ENCODE results near the gene SLC7A9. TPM values are rescaled to one million over a fixed set of nuclear protein-coding genes. Genes with fewer than 3 reads are reported as not detected.
"Not testable (repeated sequence)": the region's sequence is repeated elsewhere in the genome, so short reads cannot be mapped to it uniquely, and the experiment has no call there.

The SLC7A9 gene
- total RNA-seq, 1 donor from 2014 or later = 0.18 TPM

DNA sequence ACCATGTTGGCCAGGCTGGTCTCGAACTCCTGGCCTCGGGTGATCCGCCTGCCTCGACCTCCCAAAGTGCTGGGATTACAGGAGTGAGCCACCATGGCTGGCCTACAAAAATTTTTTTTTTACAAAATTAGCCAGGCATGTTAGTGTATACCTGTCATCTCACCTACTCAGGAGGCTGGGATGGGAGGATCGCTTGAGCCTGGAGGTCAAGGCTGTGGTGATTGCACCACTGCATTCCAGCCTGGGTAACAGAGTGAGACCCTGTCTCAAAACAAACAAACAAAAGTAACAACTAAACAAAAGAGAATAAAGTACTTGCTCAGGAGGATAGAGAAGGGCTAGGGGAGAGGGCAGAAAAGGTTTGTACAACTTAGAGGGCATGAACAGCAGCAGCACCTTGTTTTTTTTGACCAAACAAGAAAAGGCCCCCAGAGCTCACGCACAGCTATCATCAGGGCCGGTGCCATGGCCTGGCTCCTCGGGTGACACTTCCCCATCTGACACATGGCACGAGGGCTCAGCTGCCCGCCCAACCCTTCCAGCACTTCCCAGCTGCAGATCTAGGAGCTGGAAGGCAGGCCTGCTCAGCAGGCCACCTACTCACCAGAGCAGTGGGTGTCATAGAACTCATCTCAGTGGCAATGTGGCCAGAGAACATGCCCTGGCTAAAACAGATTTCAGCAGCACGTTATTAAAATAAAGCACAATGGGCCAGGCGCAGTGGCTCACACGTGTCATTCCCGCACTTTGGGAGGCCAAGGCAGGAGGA lies 8.6 kb upstream of the SLC7A9 start:
- no peaks in the 10 kb centered on the region for H3K9me3 Mint-ChIP-seq
- H3K36me3 Mint-ChIP-seq (ENCODE audit: low read depth) = no peaks in the 10 kb centered on the region
- intact Hi-C loops (cut with micrococcal nuclease) = no loop called here
- peaks cover 2% of the 10 kb centered on the region for H3K27me3 Mint-ChIP-seq (ENCODE audit: insufficient read depth)
- H3K4me3 Mint-ChIP-seq = no peak overlapping the region
- DNase-seq (ENCODE audit: low spot score) = no peak
- H3K4me1 Mint-ChIP-seq (ENCODE audit: low read depth) = no peaks in the 10 kb centered on the region
- H3K27ac Mint-ChIP-seq = no peak overlapping the region

DNA sequence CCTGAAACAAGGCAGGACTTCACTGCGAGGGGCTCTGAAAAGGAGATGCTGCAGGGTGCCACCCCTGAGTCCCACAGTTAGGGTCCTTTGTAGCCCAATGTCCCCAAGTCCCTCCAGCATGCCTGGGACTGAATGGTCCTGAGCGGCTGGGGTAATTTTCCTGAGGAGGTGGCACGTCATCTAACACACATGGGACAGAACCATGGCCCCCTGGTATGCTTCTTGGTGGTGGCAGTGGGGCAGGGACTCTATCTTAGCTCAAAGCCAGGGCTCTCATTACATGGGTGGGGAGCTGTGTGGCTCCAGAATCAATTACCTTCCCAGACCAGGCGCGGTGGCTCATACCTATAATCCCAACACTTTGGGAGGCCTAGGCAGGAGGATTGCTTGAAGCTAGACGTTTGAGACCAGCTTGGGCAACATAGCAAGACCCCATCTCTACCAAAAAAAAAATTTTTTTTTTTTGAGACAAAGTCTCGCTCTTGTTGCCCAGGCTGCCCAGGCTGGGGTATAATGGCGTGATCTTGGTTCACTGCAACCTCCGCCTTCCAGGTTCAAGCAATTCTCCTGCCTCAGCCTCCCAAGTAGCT lies 7.9 kb upstream of the SLC7A9 start:
- intact Hi-C loops (cut with micrococcal nuclease) = no loop called here
- H3K27me3 Mint-ChIP-seq (ENCODE audit: insufficient read depth) = peaks cover 2% of the 10 kb centered on the region
- no peak overlapping the region for H3K27ac Mint-ChIP-seq
- no peaks in the 10 kb centered on the region for H3K4me1 Mint-ChIP-seq (ENCODE audit: low read depth)
- H3K4me3 Mint-ChIP-seq = no peak overlapping the region
- no peaks in the 10 kb centered on the region for H3K36me3 Mint-ChIP-seq (ENCODE audit: low read depth)
- no peaks in the 10 kb centered on the region for H3K9me3 Mint-ChIP-seq
- DNase-seq (ENCODE audit: low spot score) = no peak

DNA sequence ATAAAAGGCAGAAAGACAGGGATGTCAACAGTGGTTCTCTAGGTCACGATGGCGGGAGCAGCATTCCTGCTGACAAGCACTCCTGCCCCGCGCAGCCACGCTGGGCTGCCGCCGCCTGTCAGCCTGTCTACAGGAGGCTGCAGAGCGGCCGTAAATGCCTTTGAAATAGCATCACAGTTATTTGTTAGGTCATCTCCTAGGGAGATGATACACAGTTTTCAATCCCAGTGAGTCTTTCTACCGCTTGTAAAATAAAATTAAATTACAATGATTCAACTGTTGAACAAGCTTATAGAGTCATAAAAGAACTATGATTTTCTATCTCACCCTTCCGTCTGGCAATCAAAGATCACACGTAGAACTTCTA lies 7.3 kb upstream of the SLC7A9 start:
- no peaks in the 10 kb centered on the region for H3K4me1 Mint-ChIP-seq (ENCODE audit: low read depth)
- no peak for DNase-seq (ENCODE audit: low spot score)
- H3K27me3 Mint-ChIP-seq (ENCODE audit: insufficient read depth) = peaks cover 2% of the 10 kb centered on the region
- H3K36me3 Mint-ChIP-seq (ENCODE audit: low read depth) = no peaks in the 10 kb centered on the region
- H3K27ac Mint-ChIP-seq = no peak overlapping the region
- H3K4me3 Mint-ChIP-seq = no peak overlapping the region
- H3K9me3 Mint-ChIP-seq = no peaks in the 10 kb centered on the region
- intact Hi-C loops (cut with micrococcal nuclease) = no loop called here

DNA sequence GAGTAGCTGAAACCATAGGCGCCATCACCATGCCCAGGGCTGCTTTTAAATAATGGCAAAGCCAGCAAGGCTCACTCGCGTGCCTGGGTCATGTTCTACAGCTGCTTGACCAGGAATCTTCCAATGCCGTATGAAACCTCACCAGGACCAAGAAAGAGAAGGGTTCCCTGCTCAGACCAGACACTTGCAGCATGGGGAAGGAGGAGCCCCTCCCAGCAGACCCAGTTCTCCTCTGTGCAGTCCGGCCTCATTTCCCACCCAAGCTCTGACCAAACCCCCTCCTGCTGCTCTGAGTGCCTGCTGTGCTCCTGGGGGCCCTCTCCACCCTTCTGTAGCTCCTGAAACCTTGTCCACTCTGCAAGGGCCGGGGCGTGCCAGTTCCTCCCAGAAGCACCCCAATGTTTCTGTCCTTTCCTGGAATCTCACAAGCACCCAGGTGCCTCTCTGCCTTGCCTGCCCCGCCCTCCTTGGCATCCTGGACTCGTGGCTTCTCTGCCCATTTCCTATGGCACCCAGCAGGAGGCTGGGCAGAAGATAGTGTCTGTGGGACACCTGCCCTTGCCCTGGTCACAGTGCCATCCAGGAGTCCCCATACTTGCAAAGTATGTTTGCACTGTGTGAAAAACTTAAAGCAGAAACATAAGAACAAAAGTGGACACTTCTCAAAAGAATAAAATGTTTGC lies 6.8 kb upstream of the SLC7A9 start:
- Mint-ChIP-seq H3K9me3 (no peaks in the 10 kb centered on the region), H3K27me3 (ENCODE audit: insufficient read depth) (peaks cover 1% of the 10 kb centered on the region), H3K36me3 (ENCODE audit: low read depth) (no peaks in the 10 kb centered on the region), H3K27ac (no peak overlapping the region), H3K4me3 (no peak overlapping the region), H3K4me1 (ENCODE audit: low read depth) (no peaks in the 10 kb centered on the region)
- intact Hi-C loops (cut with micrococcal nuclease) = no loop called here
- DNase-seq (ENCODE audit: low spot score) = no peak

DNA sequence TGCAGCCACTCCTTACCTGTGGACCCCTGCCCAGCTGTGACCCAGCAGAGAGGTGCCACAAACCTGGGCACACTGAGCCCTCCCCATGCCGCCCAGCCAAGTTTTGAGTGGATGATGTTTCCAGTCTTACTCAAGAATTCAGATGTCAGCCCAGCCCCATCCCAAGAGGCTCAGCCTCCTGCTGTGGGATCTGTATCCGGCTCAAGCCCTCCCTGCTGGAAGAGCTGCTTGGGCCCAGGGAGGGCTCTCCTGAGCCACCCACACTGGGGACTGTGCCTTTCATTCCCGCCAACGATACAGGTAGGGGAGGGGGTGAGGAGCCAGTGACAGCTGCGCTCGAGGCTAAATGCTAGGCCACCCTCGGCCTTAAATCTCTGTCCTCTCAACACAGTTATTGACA lies 5.9 kb upstream of the SLC7A9 start:
- intact Hi-C loops (cut with micrococcal nuclease) = no loop called here
- Mint-ChIP-seq H3K36me3 (ENCODE audit: low read depth) (no peaks in the 10 kb centered on the region), H3K4me3 (no peak overlapping the region), H3K4me1 (ENCODE audit: low read depth) (no peaks in the 10 kb centered on the region), H3K27ac (no peak overlapping the region), H3K27me3 (ENCODE audit: insufficient read depth) (no peaks in the 10 kb centered on the region), H3K9me3 (no peaks in the 10 kb centered on the region)
- DNase-seq (ENCODE audit: low spot score) = no peak

DNA sequence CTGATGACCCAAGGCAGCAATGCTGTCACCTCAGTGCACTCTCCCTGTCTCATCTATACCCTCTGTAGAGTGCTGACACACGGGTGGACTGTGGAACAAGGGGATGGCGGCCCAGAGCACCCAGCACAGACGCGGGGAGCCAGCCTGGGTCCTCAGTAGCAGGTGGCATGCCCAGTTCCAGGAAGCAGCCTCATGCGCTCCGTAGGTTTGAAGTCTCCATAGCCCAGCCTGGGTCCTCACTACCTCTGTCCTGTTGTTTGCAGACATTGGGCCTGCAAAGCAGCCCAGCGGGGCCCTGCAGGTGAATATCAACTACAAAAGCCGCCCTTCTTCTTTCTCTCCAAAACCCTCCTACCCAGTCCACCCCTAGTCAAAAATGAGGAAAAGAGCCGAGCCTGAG lies 5.0 kb upstream of the SLC7A9 start:
- no peaks in the 10 kb centered on the region for H3K36me3 Mint-ChIP-seq (ENCODE audit: low read depth)
- no peak for DNase-seq (ENCODE audit: low spot score)
- H3K27ac Mint-ChIP-seq = no peak overlapping the region
- H3K4me3 Mint-ChIP-seq = no peak overlapping the region
- H3K9me3 Mint-ChIP-seq = no peaks in the 10 kb centered on the region
- intact Hi-C loops (cut with micrococcal nuclease) = no loop called here
- H3K4me1 Mint-ChIP-seq (ENCODE audit: low read depth) = no peaks in the 10 kb centered on the region
- H3K27me3 Mint-ChIP-seq (ENCODE audit: insufficient read depth) = no peaks in the 10 kb centered on the region

DNA sequence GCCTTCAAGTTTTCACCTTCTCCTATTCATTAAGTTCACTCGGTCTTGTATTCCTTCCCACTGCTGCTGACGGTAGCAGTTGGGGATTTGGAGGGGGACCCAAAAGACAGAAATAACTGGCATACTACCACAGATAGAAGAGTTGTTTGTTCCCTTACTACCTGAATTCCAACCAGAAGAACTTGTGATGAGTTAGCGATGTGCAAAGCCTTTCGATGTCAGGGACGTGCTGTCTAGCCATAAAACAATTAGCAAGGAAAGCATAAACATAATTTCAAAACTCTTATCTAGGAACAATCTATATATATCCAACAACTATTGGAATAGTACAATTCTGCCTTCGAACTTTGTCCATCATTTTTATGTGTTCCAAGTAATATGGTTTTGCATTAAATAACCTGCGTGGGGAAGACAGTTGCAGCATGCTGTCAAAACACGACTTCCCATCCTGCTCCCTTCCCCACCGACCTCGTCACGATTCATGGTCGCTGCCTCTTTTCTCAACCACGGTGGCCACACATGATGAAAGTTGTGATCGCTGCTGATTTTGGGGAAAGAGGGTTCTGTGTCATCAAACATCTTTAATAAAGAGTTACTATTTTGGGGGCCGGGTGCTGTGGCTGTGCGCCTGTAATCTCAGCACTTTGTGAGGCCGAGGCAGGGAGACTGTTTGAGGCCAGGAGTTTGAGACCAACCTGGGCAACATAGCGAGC lies 3.8 kb upstream of the SLC7A9 start:
- Mint-ChIP-seq H3K36me3 (ENCODE audit: low read depth) (no peaks in the 10 kb centered on the region), H3K4me1 (ENCODE audit: low read depth) (no peaks in the 10 kb centered on the region), H3K27me3 (ENCODE audit: insufficient read depth) (no peaks in the 10 kb centered on the region), H3K4me3 (no peak overlapping the region), H3K27ac (no peak overlapping the region), H3K9me3 (no peaks in the 10 kb centered on the region)
- DNase-seq (ENCODE audit: low spot score) = no peak
- intact Hi-C loops (cut with micrococcal nuclease) = no loop called here

DNA sequence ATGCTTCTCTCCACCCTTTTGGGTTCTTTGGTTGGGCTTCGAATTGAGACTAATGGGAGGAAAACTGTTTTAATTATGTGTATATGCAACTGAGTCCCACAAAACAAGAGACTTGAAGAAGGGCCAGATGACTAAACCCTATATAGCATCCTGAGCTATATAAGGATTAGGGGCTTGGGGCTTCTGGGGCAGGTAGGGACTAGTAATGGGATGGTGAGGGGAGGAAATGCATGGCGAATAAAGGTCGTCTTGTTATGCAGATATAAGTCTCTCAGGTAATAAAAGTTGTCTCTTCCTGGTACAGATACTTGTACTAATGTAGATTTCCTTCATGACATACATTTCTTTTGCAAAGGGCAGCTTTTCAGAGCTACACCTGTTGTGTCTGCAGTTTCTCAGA lies 2.8 kb upstream of the SLC7A9 start:
- Mint-ChIP-seq H3K27ac (no peak overlapping the region), H3K9me3 (no peaks in the 10 kb centered on the region), H3K4me3 (no peak overlapping the region), H3K27me3 (ENCODE audit: insufficient read depth) (no peaks in the 10 kb centered on the region), H3K4me1 (ENCODE audit: low read depth) (no peaks in the 10 kb centered on the region), H3K36me3 (ENCODE audit: low read depth) (no peaks in the 10 kb centered on the region)
- intact Hi-C loops (cut with micrococcal nuclease) = no loop called here
- no peak for DNase-seq (ENCODE audit: low spot score)

DNA sequence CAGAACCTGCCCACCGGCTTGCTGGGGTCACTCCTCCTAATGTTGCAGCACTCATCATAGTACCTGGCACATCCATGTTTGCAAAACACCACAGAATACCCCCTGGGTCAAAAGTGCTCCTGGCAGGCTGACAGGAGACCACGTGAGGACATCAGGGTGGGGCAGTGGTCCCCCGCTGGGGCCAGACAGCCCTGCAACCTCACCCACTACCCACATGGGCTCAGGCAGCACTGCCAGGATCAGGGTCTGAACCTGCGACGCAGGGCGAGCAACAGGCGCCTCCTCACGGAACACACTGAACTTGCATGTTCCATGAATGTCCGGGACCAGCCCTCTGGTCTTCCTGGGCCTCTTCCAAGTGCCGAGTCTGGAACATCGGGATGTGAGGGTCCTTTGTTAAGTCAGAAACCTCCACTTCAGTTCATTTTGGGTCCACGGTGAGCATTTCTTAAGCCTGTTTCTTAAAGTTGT lies 1.4 kb upstream of the SLC7A9 start:
- H3K27ac Mint-ChIP-seq = no peak overlapping the region
- H3K4me3 Mint-ChIP-seq = no peak overlapping the region
- intact Hi-C loops (cut with micrococcal nuclease) = no loop called here
- H3K4me1 Mint-ChIP-seq (ENCODE audit: low read depth) = no peaks in the 10 kb centered on the region
- H3K27me3 Mint-ChIP-seq (ENCODE audit: insufficient read depth) = no peaks in the 10 kb centered on the region
- H3K36me3 Mint-ChIP-seq (ENCODE audit: low read depth) = no peaks in the 10 kb centered on the region
- H3K9me3 Mint-ChIP-seq = no peaks in the 10 kb centered on the region
- no peak for DNase-seq (ENCODE audit: low spot score)

DNA sequence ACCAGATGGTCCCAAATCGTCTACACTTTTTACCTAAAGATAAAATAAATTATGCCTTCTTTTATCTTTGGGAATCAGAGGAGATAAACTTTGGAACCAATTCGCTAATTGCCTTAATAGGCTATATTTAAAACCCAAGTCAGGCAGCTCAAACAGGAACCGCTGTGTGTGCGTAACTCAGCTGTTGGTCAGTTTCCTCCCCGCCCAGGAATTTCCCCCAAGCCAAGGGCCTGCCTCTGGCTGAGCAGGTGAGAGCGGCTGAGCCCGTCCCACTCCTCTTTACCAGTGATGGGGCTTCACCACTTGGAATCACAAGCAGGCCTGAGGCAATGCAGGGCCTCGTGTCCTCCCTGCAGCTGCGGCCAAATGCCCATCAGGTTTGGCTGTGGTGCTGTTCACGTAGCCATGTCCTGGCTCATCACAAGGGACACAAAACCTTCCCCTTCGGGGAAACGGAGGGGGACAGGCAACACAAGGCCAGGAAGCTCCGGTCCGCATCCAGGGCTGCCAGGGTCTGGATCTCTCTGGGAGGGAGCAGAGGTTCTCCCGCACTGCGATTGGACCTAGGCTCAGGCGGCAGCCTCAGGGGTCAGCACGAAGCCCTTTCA lies 503 bp upstream of the SLC7A9 start:
- Mint-ChIP-seq H3K27me3 (ENCODE audit: insufficient read depth) (no peaks in the 10 kb centered on the region), H3K4me3 (no peak overlapping the region), H3K27ac (no peak overlapping the region), H3K9me3 (no peaks in the 10 kb centered on the region), H3K4me1 (ENCODE audit: low read depth) (no peaks in the 10 kb centered on the region), H3K36me3 (ENCODE audit: low read depth) (no peaks in the 10 kb centered on the region)
- intact Hi-C loops (cut with micrococcal nuclease) = no loop called here
- DNase-seq (ENCODE audit: low spot score) = no peak

DNA sequence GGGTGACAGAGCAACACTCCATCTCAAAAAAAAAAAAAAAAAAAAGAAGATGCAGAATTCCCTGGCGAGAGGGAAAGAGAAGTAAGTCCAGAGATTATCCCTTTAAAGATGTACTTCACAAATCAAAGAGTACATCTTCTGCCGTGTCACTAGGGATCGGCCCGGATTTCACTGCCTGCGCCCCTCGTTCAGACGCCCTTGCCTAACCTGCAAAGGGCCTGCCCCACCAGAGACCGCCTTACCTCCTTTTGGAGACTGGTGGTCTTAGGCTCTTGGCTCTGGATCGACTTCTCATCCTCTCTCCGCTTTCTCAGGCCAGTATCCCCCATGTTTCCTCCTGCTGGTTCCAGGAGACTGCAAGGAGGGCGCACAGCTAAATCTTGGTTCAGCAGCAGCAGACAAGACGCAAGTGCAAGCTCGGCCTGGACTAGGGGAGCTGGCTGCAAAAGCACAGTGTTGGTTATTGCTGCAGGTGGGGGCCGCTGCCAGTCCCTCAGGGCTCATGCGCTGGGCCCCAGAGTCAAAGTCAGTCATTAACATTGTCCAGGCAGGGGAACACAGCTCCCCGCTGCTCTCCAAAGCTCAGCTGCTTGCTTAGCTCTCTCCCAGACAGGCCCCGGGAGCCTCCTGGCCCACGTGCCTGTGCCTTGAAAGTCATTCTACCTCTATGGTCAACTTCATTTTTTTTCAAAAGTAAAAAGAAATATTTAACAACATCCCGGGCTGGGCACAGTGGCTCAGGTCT lies 1.2 kb downstream of the SLC7A9 start:
- DNase-seq (ENCODE audit: low spot score) = no peak
- no peaks in the 10 kb centered on the region for H3K9me3 Mint-ChIP-seq
- no peaks in the 10 kb centered on the region for H3K36me3 Mint-ChIP-seq (ENCODE audit: low read depth)
- no peaks in the 10 kb centered on the region for H3K27me3 Mint-ChIP-seq (ENCODE audit: insufficient read depth)
- intact Hi-C loops (cut with micrococcal nuclease) = no loop called here
- no peak overlapping the region for H3K4me3 Mint-ChIP-seq
- H3K4me1 Mint-ChIP-seq (ENCODE audit: low read depth) = no peaks in the 10 kb centered on the region
- no peak overlapping the region for H3K27ac Mint-ChIP-seq

DNA sequence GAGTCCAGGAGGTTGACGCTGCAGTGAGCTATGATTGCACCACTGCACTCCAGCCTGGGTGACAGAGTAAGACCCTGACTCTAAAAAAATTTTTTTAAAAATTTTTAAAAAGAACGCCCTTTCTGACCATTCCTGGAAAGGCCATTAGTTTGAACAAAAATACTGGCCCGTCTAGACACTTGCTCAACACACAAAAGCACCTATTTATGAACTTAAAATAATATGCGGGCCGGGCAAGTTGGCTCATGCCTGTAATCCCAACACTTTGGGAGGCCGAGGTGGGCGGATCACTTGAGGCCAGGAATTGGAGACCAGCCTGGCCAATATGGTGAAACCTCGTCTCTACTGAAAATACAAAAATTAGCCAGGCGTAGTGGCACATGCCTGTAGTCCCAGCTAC lies 2.1 kb downstream of the SLC7A9 start:
- H3K4me1 Mint-ChIP-seq (ENCODE audit: low read depth); intact Hi-C loops (cut with micrococcal nuclease); H3K36me3 Mint-ChIP-seq (ENCODE audit: low read depth); H3K27me3 Mint-ChIP-seq (ENCODE audit: insufficient read depth); H3K27ac Mint-ChIP-seq; H3K9me3 Mint-ChIP-seq; H3K4me3 Mint-ChIP-seq; DNase-seq (ENCODE audit: low spot score): not testable (repeated sequence)

All from activated T-helper 1 cell treated with anti-CD3 and anti-CD28 coated beads, Interleukin-12 subunit alpha, Interleukin-12 subunit beta, Interleukin-2, Interleukin-4 antibody, amounts not matched to agents 30 ng/mL and 10 ng/mL and 1 ng/mL, durations not matched to agents 14 hours and 24 hours and 36 hours (primary cell).